Brain microvascular endothelial cell (primary cell): Measurements from ENCODE around the gene GLTP.

Experiments
- DNase-seq: peaks from one replicate; pipeline ENCODE4 v3.0.0-alpha.2; 2020
- H3K27ac ChIP-seq: fragments of 250-450 bp; sonication (Bioruptor Pico); 2 replicates; pipeline ENCODE4 v1.5.1; 2020; ENCODE audit warnings: mild to moderate bottlenecking, moderate library complexity
- H3K27me3 ChIP-seq: fragments of 250-450 bp; sonication (Bioruptor Pico); replicated peaks from 2 replicates; pipeline ENCODE4 v1.5.1; 2020; ENCODE audit warnings: mild to moderate bottlenecking
- H3K36me3 ChIP-seq: fragments of 250-450 bp; sonication (Bioruptor Pico); replicated peaks from 2 replicates; pipeline ENCODE4 v1.5.1; 2020; ENCODE audit warnings: mild to moderate bottlenecking
- H3K4me3 ChIP-seq: 2 replicates; pipeline ENCODE4 v1.5.1; 2011; ENCODE audit warnings: low read depth, mild to moderate bottlenecking, control low read depth, low read length, moderate library complexity
- in situ Hi-C: cut with HindIII; loops from 2 replicates; pipeline ENCODE4 v1.10.0; 2017; ENCODE audit warnings: low sequenced_read_pairs, low pct_ligation_motif_present
- TF ChIP-seq, protein P1 (sequence below): IDR thresholded peaks from 2 replicates; pipeline ENCODE4 v1.5.1; 2011; ENCODE audit warnings: low read depth, mild to moderate bottlenecking, moderate library complexity, low read length, control low read depth, inconsistent platforms; ENCODE audit errors: missing control alignments

The GLTP gene

DNA sequence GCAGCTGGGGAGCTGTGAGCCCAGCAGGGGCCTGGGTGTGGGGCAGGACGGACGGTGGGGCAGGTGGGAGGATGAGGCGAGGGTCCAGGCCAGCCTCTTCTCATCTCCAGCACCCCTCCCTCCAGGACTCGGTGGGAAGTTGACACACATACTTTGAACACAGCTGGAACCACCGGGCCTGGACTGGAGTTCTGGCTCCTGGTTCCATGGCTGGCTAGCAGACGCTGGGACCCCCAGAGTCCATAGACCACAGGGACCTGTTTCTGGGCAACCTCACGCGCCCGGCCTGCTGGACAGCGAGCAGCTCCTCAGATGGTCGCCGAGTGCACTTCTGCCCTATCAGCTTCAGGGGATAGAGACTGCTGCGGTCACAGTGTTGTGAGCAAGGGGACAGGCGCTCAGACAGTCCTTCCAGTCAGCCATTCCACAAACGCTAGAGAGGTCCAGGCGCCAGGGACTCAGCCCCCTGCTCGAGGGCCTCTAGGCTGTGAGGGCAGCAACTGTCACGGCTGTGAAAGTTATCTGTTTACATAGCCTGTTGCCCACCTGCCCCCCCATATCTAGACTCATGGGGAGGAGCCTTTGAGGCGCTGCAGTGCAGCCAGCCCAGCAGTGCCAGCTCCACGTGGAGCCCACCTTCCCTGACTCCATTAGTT, 45.0 kb upstream of the GLTP start:
- no peaks in the 10 kb centered on the region for H3K27me3 ChIP-seq
- no peak overlapping the region for H3K27ac ChIP-seq
- no peaks in the 10 kb centered on the region for H3K36me3 ChIP-seq
- TF ChIP-seq, protein P1, sequence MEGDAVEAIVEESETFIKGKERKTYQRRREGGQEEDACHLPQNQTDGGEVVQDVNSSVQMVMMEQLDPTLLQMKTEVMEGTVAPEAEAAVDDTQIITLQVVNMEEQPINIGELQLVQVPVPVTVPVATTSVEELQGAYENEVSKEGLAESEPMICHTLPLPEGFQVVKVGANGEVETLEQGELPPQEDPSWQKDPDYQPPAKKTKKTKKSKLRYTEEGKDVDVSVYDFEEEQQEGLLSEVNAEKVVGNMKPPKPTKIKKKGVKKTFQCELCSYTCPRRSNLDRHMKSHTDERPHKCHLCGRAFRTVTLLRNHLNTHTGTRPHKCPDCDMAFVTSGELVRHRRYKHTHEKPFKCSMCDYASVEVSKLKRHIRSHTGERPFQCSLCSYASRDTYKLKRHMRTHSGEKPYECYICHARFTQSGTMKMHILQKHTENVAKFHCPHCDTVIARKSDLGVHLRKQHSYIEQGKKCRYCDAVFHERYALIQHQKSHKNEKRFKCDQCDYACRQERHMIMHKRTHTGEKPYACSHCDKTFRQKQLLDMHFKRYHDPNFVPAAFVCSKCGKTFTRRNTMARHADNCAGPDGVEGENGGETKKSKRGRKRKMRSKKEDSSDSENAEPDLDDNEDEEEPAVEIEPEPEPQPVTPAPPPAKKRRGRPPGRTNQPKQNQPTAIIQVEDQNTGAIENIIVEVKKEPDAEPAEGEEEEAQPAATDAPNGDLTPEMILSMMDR, result no peak
- in situ Hi-C loops, result no loop called here
- H3K4me3 ChIP-seq, result no peak overlapping the region
- DNase-seq, result no peak

DNA sequence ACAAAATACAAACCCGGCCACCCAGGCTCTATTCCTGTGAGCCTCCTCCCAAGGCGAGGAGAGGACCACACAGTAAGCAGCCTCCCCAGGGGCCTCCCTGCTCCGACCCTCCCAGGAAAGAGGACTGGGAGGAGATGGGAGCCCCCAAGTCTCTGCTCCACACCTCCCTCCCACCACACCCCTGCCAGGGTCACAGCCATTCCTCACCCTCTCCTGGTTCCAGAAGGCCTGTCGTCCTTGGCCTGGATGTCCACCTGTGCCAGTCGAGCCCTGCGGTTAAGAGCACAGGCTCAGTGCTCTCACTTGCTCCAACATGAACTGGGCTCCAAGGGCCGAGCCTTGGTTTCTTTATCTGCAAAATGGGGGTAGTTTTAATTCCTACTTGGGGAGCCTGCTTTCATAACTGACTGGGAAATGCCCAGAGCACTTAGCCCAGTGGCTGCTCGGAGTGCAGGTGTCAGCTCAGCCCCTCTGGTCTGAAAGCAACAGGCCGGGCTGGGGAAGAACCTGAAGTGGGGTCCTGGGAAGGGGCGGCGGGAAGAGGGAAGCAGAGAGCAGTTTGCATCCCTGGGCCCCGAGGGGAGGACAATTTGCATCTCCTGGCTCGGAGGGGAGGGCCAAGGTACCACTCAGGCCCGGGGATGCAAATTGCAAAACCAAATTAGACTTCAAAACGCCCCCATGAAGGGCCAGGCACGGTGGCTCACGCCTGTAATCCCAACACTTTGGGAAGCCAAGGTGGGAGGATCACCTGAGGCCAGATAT, 43.3 kb upstream of the GLTP start:
- Histone ChIP-seq H3K27ac (no peak overlapping the region), H3K27me3 (no peaks in the 10 kb centered on the region), H3K36me3 (no peaks in the 10 kb centered on the region), H3K4me3 (no peak overlapping the region)
- DNase-seq, result no peak
- in situ Hi-C loops, result no loop called here
- TF ChIP-seq, protein P1, result no peak

DNA sequence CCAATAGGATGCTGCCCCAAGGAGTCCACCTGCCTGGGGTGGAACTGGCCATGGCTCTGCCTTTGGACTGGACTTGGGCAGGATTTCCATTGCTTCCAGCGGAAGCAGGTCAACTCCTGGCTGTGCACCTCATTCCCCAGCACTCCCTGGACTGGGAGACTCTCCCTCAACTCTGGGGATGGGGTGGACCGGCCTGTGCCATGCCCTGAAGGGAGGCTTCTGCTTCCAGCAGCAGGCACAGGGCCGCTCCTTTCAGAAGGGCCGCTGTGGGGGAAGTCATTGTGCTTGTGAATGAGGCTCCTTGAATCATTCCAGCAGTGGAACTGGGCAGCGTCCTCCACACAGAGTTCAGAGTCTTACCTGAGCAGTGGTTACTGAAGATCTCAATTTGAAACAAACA, 42.7 kb upstream of the GLTP start:
- in situ Hi-C loops, result no loop called here
- Histone ChIP-seq H3K27me3 (no peaks in the 10 kb centered on the region), H3K27ac (no peak overlapping the region), H3K4me3 (no peak overlapping the region), H3K36me3 (no peaks in the 10 kb centered on the region)
- TF ChIP-seq, protein P1, result no peak
- DNase-seq, result no peak

DNA sequence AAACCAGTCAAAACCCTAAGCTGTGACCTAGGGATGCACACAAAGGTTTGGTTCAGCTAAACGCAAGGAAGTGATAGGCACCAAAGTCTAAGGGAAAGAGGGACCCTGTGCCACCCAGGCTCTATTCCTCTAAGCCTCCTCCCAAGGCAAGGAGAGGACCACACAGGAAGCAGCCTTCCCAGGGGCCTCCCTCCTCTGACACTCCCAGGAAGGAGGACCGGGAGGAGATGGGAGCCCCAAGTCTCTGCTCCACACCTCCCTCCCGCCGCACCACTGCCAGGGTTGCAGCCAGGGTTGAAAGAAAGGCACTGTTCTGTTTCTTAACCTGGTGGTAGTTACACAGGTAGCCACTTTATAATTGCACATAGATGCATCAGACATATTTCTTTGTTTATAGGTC, 41.6 kb upstream of the GLTP start:
- no peak overlapping the region for H3K4me3 ChIP-seq
- H3K36me3 ChIP-seq, result peaks cover 10% of the 10 kb centered on the region
- no peak for DNase-seq
- in situ Hi-C loops, result no loop called here
- TF ChIP-seq, protein P1, result no peak
- no peak overlapping the region for H3K27ac ChIP-seq
- no peaks in the 10 kb centered on the region for H3K27me3 ChIP-seq

DNA sequence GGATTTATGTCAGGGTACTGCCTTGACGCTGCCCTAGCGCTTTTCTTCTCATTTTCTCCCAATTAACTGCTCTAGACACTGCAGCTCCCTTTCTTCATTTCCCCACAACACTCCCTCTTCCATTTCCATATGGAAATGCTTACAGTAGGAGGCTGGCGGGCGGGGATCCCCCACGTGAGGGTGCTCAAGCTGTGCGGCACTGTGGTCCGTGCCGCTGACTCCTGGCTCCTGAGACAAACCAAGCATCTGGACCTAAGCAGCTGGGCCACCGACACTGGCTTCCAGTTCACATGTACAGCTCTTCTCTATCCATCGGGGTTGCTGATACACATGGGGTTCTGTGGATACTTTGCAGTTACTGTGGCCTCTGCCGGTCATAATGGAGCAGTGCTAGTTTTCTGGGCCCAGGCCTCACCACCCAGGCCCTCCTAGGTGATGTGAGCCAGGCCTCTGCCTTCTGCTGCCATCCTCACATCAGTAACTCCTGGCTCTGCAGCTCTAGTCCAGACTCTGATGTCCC, 40.0 kb upstream of the GLTP start:
- in situ Hi-C loops, result no loop called here
- no peak overlapping the region for H3K4me3 ChIP-seq
- no peaks in the 10 kb centered on the region for H3K27me3 ChIP-seq
- no peak overlapping the region for H3K27ac ChIP-seq
- H3K36me3 ChIP-seq, result peaks cover 24% of the 10 kb centered on the region
- TF ChIP-seq, protein P1, result no peak
- no peak for DNase-seq
